Stimulated activated CD4-positive, alpha-beta T cell treated with anti-CD3 and anti-CD28 coated beads, Interleukin-15, amount 100 ng/mL, for 48 hours (primary cell): ENCODE results near the gene ATP6V1F.

Experiments used
- DNase-seq, 2 donors: peaks; one replicate each; pipeline ENCODE4 v3.0.0-alpha.2; 2020; ENCODE audit warnings: low read depth in 2 of 2

ATP6V1F gene

DNA sequence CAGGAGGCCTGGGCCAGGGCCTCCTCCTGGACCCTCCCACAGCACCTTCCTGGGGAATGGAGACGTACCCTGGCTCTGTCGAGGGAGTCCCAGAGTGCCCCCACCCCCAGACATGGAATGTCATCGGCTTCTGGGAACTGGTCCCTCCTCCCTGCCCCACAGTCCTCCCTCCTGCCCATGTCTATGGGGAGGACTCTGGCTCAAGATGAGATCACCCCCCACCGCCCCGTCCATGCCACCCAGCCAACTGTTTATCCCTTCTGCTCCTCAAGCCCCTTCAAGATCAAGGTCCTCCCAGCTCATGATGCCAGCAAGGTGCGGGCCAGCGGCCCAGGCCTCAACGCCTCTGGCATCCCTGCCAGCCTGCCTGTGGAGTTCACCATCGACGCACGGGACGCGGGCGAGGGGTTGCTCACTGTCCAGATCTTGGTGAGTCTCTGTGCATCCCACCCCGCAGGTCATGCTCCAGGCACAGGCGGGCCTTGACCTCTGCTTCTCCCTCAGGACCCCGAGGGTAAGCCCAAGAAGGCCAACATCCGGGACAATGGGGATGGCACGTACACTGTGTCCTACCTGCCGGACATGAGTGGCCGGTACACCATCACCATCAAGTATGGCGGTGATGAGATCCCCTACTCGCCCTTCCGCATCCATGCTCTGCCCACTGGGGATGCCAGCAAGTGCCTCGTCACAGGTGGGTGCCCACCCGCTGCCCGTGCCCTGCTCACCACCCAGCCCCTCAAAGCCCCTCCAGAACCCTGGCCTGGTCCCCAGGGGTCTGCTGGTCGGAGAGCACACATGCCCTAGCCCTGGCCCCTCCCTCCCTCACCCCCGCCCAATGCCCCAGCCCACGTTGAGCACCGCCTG, 14.1 kb upstream of the ATP6V1F start:
- no peak for DNase-seq

GRCh38 chr7:128849156-128849515, 13.5 kb upstream of the ATP6V1F start:
- DNase-seq: no peak

GRCh38 chr7:128849804-128850490, 12.7 kb upstream of the ATP6V1F start:
- DNase-seq: no peak

GRCh38 chr7:128852537-128853254, 10.0 kb upstream of the ATP6V1F start:
- no peak for DNase-seq

- no peak for DNase-seq
Observed at GRCh38 chr7:128853799-128854198, 8.9 kb upstream of the ATP6V1F start.

GRCh38 chr7:128854396-128854795, 8.3 kb upstream of the ATP6V1F start:
- no peak for DNase-seq

- DNase-seq: no peak
Observed at GRCh38 chr7:128855559-128855958, 7.1 kb upstream of the ATP6V1F start.

GRCh38 chr7:128856001-128856718, 6.5 kb upstream of the ATP6V1F start:
- DNase-seq: no peak

DNA sequence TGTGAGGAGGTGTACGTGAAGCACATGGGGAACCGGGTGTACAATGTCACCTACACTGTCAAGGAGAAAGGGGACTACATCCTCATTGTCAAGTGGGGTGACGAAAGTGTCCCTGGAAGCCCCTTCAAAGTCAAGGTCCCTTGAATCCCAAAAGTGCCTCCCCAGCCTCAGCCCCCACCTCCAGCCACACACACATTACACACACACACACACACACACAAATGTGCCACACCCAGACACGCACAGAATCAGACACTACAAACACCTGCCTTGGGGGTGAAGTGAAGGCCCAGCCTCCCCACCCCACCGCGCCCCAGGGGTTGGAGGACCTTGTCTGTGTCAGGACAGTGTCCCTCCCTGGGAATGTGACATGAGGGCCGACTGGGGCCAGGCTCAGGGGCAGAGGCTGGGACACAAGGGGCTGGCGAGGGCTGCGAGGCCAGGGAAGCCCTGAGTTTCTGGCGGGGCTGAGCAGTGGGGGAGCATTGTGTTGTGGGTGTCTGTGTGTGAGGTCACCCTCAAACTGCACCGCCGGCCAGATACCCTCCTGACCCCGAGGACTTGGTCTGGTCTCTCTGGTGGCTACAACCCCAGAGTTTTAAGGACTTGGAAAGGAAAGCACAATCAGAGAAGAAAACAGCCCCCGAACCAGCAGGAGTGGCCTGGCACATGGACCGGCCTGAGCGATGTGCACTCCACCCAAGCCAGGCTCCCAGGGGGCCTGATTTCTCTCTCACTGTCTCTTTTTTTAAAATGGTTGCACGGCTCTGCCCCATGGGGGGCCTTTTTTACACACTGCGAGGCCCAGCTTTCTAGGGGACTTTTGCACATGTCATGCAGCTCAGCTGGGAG, 4.0 kb upstream of the ATP6V1F start:
- DNase-seq: no peak

DNA sequence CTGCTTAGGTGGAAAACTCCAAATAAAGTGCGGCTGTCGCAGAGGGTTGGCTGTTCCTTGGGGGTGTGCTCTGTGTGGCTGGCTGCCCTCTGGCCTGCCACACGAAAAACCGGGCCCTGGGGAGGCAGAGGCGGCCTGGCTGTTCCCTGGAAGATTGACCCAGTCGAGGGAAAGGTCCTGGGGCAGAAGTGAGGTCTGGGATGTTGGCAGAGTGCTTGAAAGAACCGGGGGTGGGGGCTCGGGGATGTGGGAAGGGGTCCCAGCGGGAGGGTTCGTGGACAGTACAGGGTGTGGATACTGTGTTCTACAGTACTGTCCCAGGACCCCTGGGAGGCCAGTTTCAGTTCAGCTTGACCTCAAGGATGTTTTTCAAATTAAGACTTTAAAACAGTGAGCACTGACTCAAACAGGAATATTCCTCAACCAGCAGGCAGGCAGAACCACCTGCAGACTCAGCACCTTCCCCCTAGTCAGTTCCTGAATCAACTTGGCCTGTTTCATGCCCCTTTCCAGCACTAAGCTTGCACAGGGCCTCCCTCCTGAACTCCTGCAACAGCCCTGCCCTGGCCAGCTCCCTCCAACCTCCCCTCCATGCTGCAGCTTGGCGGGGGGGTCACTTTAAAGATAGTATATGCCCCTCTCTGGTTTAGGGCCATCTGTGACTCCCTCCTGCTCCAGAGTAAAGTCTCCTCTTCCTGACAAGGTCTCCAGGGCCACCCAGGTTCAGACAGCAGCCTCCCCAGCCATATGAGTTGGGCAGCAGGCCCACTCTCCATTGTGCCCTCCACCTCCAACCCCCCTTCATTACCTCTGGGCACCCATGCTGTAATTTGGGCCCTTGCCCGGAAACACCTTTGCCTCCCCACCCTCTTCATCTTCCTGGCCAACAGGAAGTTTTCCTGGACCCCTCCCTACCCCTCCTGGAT, 3.2 kb upstream of the ATP6V1F start:
- DNase-seq: no peak

- no peak for DNase-seq
Observed at GRCh38 chr7:128860158-128861073, 2.2 kb upstream of the ATP6V1F start.

DNA sequence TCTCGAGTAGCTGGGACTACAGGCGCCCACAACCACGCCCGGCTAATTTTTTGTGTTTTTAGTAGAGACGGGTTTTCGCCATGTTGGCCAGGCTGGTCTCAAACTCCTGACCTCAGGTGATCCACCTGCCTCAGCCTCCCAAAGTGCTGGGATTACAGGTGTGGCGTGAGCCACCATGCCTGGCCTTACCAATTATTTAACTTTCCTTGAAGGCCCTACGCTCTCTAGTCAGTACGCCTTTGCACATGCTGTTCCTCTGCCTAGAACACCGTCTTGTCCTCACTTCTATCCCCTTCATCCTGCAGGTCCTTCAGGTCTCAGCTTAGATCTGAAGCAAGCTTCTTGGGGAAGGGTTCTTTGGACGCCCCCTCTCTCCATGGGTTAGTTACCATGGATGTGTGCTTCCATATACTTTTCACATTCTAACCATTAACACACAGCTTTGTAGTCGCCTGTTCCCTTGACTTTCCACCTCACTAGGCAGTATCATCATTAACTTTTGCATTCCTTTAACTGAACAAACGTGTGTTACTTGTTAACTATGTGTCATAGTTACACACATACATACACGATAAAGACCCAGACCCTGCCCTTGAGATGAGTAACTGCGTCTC, 592 bp upstream of the ATP6V1F start:
- DNase-seq: no peak

GRCh38 chr7:128863433-128863989, 855 bp downstream of the ATP6V1F start:
- DNase-seq: peak; percentile 27 to 42

DNA sequence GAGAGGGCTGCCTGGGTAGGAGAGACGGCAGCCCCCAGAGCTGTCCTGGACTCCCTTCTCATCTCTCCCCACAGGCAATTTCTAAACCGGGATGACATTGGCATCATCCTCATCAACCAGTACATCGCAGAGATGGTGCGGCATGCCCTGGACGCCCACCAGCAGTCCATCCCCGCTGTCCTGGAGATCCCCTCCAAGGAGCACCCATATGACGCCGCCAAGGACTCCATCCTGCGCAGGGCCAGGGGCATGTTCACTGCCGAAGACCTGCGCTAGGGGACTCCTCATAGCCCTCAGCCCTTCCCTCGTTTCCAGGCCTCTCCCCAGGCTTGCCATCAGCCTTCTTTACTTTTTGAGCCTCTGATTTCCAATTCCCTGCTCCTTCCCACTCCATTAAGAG, 2.6 kb downstream of the ATP6V1F start:
- DNase-seq: no peak

GRCh38 chr7:128865996-128866877, 3.6 kb downstream of the ATP6V1F start:
- no peak for DNase-seq

DNA sequence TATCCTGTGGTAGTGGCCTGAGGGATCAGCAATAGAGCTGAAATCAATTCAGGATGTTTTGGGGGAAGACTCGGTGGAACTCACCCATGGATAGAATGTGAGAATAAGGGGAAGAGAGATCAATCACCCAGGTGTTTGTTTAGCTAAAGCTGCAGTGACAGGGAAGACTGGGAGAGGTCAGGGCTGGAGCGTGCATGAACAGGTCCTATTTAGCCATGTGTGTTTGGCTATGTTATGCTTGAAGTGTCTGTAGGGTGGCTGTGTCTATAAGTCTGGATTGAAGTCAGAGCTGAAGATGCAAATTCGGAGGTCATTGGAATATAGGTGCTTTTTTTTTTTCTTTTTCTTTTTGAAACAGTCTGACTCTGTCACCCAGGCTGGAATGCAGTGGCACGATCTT, 4.6 kb downstream of the ATP6V1F start:
- no peak for DNase-seq
